Mesodermal cell (in vitro differentiated cells): ENCODE measurements around the gene TREM1.

Experiments used
- H3K27ac ChIP-seq: 2 replicates; pipeline ENCODE4 v1.7.0; 2013; ENCODE audit warnings: mild to moderate bottlenecking, low read depth, low read length, moderate library complexity; ENCODE audit not compliant: severe bottlenecking
- H3K36me3 ChIP-seq: 2 replicates; pipeline ENCODE4 v1.7.1; 2013; ENCODE audit warnings: mild to moderate bottlenecking, low read length, moderate library complexity; ENCODE audit not compliant: control insufficient read depth, insufficient read depth
- H3K4me1 ChIP-seq: one replicate; pipeline ENCODE4 v1.7.1; 2013; ENCODE audit warnings: mild to moderate bottlenecking, low read length; ENCODE audit not compliant: insufficient read depth, control insufficient read depth, poor library complexity, severe bottlenecking
- H3K4me3 ChIP-seq: 2 replicates; pipeline ENCODE4 v1.7.0; 2013; ENCODE audit warnings: low read length, control low read depth, mild to moderate bottlenecking; ENCODE audit not compliant: insufficient read depth, poor library complexity, severe bottlenecking; ENCODE audit errors: extremely low read depth
- H3K9me3 ChIP-seq: 2 replicates; pipeline ENCODE4 v1.7.1; 2013; ENCODE audit warnings: mild to moderate bottlenecking, low read length, moderate library complexity; ENCODE audit not compliant: control insufficient read depth
- WGBS, 2 experiments: methylation state at CpG; one replicate each; pipeline ENCODE4 v1.1.5; 2013; ENCODE audit warnings: missing lambda C conversion rate in 2 of 2; ENCODE audit not compliant: insufficient coverage in 2 of 2; 5-methylcytosine and 5-hydroxymethylcytosine counted together

TREM1 gene

DNA sequence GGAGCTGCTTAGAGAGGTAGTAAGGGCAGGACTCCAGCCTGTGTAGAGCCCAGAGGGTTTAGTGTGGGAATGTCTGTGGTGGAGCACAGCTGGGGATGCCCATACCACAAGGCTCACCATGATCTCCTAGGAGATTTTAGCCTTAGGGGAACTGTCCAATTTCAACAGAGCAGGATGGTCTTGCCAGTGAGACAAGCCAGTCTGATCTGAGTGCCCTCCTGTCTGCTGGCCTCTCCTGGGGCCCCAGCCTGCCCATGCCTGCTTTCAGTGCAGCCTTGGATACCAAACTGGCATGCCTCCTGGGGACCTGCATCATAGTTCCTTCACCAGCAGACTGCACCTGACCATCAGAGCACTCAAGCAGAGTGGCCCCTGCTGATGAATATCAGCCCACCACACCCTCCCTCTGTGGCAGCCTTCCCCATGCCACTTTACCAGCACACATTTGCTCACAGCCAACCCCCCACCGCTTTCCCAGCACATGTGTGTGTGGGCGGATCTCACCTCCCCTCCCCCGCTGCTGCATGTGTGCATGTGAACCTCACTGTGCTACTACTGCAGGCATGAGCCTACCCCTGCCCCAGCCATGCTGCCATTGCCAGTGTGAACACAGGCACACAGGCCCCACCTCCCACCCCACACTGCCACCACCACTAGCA, 7.9 kb upstream of the TREM1 start:
- 94 to 97% methylated on average over 3 of the region's 3 CpGs for WGBS, 2 experiments
- Histone ChIP-seq H3K4me3 (no peak overlapping the region), H3K4me1 (no peaks in the 10 kb centered on the region), H3K36me3 (no peaks in the 10 kb centered on the region), H3K9me3 (peaks cover 8% of the 10 kb centered on the region), H3K27ac (no peak overlapping the region)

DNA sequence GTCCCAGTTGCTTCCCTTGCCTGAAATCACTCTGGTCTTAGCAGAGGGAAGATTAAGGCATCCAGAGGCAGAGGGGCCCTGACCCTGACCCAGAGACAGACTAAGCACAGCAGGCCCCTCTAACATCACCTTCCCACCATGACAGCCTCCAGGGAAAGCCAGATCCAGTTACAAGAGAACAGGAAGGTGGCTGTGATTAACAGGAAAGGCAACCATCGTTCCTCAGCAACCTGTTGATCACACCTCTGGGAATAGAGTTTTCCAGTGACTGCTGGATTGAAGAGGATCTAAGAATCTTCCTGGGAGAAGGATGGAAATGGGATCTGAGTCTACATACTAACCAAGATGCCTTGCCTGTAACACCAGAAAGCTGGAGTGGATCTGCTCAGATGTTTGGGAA, 5.2 kb upstream of the TREM1 start:
- Histone ChIP-seq H3K9me3 (peaks cover 3% of the 10 kb centered on the region), H3K36me3 (no peaks in the 10 kb centered on the region), H3K4me3 (no peak overlapping the region), H3K4me1 (no peaks in the 10 kb centered on the region), H3K27ac (no peak overlapping the region)
- 75 to 100% methylated on average over 1 of the region's 1 CpG for WGBS, 2 experiments

DNA sequence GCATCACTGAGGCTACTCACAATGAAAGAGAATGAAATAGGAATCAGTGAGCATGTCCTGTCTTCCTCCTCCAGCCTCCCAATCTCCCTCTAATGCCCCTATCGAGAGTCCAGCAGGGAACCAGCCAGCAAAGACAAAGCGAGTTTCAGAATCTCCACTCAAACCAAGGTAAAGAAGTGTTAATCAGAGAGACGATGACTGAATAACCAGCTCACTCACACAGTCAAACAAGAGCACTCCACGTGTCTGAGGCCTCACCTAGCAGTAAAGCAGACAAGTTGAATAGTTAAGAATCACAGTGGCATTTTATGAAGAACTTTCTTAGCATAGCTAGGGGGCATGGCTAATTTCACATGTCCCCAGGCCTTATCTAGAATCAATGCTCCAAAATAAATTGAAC, 3.3 kb upstream of the TREM1 start:
- Histone ChIP-seq H3K9me3 (no peaks in the 10 kb centered on the region), H3K27ac (no peak overlapping the region), H3K36me3 (no peaks in the 10 kb centered on the region), H3K4me3 (no peak overlapping the region), H3K4me1 (no peaks in the 10 kb centered on the region)
- 74% methylated on average over 3 of the region's 4 CpGs; no CpG with 5 or more reads in 1 of the 2 experiments for WGBS, 2 experiments

DNA sequence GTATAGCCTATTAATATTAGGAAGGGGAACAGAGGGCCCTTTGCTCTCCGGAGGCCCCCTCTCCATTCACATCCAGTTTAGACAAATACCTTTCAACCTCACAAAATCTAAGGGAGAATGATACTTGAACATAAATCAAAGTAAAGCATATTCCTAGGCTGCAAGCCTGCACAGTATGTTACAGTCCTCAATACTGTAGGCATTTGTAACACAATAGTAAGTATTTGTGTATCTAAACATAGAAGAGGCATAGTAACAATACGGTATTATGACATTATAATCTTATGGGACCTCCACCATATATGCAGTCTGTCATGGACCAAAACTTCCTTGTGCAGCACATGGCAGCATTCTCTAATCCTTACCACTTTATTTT, 2.3 kb upstream of the TREM1 start:
- Histone ChIP-seq H3K4me3 (no peak overlapping the region), H3K27ac (no peak overlapping the region), H3K9me3 (no peaks in the 10 kb centered on the region), H3K36me3 (no peaks in the 10 kb centered on the region), H3K4me1 (no peaks in the 10 kb centered on the region)
- 60% methylated on average over 1 of the region's 2 CpGs; no CpG with 5 or more reads in 1 of the 2 experiments for WGBS, 2 experiments

DNA sequence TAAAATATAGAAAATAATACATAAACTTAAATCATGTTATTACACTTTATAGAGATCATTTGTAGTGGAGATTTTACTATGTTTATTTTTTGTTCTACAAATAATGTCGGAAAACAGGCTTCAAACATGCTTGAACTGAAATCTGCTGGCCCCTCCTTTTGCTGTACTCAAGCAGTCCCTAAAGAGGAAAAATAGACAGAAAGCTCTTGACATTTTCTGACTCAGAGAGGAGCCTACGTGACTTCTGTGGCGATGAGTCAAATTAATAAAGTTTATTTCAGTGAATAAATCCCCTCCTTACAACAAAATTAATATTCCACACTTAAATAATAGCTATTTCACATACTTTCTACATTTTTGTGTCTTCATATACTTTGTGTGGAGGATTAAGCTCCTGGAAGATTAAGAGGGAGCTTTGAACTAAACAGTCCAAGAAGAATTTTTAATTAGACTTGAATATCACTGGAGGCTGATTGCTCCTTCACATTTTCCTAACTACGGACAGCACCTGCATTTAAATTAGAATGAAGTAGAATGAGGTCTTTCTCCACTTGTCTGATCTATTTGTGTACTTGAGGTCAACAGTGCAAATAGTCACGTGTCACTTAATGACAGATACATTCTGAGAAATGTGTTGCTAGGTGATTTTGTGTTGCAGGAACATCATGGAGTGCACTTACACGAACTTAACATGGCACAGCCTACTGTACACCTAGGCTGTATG, 1.7 kb upstream of the TREM1 start:
- H3K4me3 ChIP-seq, result no peak overlapping the region
- WGBS, 2 experiments, result 92% methylated on average over 3 of the region's 6 CpGs; no CpG with 5 or more reads in 1 of the 2 experiments
- no peaks in the 10 kb centered on the region for H3K9me3 ChIP-seq
- no peak overlapping the region for H3K27ac ChIP-seq
- H3K36me3 ChIP-seq, result no peaks in the 10 kb centered on the region
- H3K4me1 ChIP-seq, result no peaks in the 10 kb centered on the region

DNA sequence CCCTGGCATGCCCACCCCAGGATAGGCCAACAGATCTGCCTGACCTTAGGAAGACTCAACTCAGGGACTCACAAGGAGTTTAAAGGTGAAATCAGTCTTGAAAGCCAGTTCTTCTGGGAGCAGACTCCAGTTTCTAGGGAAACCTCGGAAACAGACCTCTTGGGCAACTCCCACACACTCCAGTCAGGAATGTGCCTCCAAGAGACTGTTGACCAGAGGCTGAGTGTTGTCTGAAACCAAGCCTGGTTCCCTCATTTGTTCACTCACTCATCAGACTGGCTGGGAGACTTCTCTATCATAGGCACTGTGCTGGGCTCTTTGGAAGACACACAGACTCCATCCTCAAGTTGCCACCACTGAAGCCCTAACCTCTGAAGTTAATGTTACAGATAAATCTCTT, 1.8 kb downstream of the TREM1 start:
- Histone ChIP-seq H3K36me3 (no peaks in the 10 kb centered on the region), H3K27ac (no peak overlapping the region), H3K4me3 (no peak overlapping the region), H3K4me1 (no peaks in the 10 kb centered on the region), H3K9me3 (no peaks in the 10 kb centered on the region)
- WGBS, 2 experiments, result 43 to 62% methylated on average over 1 of the region's 1 CpG

DNA sequence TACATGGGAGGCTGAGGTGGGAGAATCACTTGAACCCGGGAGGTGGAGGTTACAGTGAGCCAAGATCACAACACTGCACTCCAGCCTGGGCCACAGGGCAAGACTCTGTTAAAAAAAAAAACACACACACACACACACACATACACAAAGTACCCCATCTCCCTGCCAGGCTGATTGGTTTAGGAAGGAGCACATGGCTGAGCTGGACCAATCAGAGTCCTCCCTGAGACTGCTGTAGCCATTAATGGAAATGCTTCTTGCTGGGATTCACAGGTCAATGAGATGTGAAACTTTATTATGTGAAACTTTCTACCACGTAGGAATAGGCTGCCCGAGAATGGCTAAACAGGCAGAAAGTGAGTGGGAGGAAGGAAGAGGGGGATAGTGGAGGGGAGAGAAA, 2.9 kb downstream of the TREM1 start:
- WGBS, 2 experiments, result 94% methylated on average over 2 of the region's 3 CpGs
- H3K27ac ChIP-seq, result no peak overlapping the region
- no peaks in the 10 kb centered on the region for H3K9me3 ChIP-seq
- no peak overlapping the region for H3K4me3 ChIP-seq
- no peaks in the 10 kb centered on the region for H3K4me1 ChIP-seq
- no peaks in the 10 kb centered on the region for H3K36me3 ChIP-seq

DNA sequence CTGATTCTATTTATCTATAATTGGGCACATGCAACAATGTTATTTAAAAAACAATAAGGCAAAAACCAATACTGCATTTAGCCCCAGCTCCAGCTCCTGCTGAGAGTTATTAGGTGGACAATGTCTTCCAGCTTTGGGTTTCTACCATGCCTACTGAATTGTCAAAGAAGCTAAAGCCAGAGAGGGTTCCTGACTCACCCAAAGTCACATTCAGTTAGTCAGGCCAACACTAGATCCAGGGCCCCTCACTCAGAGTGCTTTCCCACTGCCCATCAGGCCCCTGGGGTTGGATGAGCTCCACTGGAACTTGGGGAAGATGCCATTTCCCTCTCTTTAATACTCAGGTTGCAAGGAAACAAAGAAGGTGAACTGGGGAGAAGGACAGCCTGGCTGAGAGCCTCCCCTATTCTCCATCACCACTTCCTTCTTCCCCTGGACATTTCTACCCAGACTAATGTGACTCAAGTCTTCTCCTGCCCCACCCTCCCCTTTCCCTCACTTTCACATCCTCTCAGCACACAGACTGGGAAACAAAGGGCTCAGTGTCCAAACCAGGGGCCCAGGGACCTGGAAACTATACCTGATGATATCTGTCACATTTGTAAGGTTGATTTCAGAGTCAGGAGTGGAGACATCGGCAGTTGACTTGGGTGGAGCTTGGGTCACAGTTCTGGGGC, 6.0 kb downstream of the TREM1 start:
- Histone ChIP-seq H3K36me3 (no peaks in the 10 kb centered on the region), H3K4me3 (no peak overlapping the region), H3K9me3 (no peaks in the 10 kb centered on the region), H3K4me1 (no peaks in the 10 kb centered on the region), H3K27ac (no peak overlapping the region)
- WGBS, 2 experiments, result 89% methylated on average over 1 of the region's 1 CpG; no CpG with 5 or more reads in 1 of the 2 experiments

DNA sequence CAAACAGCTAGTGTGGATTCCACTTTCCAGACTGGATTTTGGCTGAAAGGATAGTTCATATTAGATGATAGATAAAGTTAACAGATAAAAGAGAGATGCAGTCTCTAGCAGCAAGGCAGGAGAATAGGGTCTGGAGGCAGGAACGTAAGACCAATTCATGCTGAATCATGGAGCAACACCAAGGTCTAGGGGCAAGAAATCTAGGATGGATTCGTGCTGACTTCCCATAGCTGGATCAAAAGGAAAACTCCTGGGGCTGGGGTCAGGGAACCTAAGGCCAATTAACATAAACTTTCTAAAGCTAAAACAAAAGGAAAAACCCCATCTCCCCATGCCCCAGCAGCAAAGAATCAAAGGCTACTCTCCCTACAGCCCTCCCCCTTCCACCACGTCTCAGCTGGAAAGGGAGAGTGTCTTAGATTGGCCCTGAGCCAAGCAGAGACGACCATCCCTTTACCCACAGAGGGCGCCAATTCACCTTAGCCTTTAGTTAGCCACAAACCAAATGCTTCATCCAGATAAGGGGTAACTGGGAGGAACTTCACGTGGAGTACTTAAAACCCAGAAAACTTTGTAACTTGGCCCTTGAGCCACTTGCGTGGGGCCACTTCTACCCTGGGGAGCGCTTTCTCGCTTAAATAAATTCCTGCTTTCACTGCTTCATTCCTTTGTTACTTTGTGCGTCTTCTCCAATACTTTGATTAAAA, 7.6 kb downstream of the TREM1 start:
- H3K4me3 ChIP-seq, result no peak overlapping the region
- H3K4me1 ChIP-seq, result no peaks in the 10 kb centered on the region
- no peaks in the 10 kb centered on the region for H3K36me3 ChIP-seq
- H3K27ac ChIP-seq, result no peak overlapping the region
- no peaks in the 10 kb centered on the region for H3K9me3 ChIP-seq
- 40 to 57% methylated on average over 7 to 10 of the region's 10 CpGs for WGBS, 2 experiments

DNA sequence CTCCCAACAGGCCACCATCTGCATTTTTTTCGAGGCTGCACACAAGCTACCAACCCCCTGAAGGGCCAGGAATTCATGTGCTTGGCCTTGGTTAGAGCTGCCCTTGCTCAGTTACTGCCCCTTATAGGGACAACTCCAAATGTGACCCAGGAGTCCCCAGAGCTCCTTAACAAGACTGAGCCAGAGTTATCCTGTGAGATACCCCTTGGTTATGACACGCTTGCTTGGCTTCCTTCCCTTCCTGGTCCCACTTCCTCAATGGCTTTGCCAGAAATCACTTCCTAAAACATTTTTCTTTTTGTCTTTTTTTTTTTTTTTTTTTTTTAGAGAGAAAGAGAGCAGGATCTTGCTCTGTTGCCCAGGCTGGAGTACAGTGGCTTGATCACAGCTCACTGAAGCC, 8.9 kb downstream of the TREM1 start:
- Histone ChIP-seq H3K4me3 (no peak overlapping the region), H3K9me3 (no peaks in the 10 kb centered on the region), H3K36me3 (no peaks in the 10 kb centered on the region), H3K4me1 (no peaks in the 10 kb centered on the region), H3K27ac (no peak overlapping the region)
- 89 to 100% methylated on average over 1 to 2 of the region's 2 CpGs for WGBS, 2 experiments
